CD4-positive, alpha-beta T cell treated with Interleukin-6 for 4 hours (primary cell): ENCODE data around the gene DZANK1.
A peak's percentile ranks its signal among the peaks of the same experiment; 100 is the strongest.
"Not testable (repeated sequence)": the region's sequence is repeated elsewhere in the genome, so short reads cannot be mapped to it uniquely, and the experiment has no call there.

Experiments
- DNase-seq: peaks from one replicate; pipeline ENCODE4 v3.0.0-alpha.2; 2020; ENCODE audit warnings: mixed read lengths

The DZANK1 gene

GRCh38 chr20:18466894-18467730, at the start of gene DZANK1, which contains the start of gene POLR3F:
Gene DZANK1, minus strand, starts transcription at chr20:18467030. Its CDS starts 1,672 bp downstream, at chr20:18465358.
Gene POLR3F, plus strand, starts transcription at chr20:18467390. Its CDS starts 117 bp downstream, at chr20:18467507.
- peak; percentile 94 for DNase-seq

DNA sequence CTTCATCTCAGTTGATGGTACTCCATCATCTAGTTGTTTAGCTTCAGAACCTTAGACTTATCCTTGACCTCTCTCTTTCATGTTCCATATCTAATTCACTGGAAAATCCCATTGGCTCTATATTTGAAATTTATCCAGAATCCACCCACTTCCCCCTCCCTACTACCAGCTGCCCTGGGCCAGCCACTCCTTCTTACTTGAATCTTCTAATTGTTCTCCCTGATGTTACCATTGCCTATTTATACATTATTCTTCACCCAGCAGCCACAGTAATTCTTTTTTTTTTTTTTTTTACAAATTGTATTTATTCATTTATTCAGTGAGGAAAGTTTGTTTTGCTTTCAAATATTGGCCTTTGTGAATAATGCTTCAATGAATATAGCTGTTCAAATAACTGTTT, 49.1 kb upstream of the DZANK1 start:
- DNase-seq, result no peak

DNA sequence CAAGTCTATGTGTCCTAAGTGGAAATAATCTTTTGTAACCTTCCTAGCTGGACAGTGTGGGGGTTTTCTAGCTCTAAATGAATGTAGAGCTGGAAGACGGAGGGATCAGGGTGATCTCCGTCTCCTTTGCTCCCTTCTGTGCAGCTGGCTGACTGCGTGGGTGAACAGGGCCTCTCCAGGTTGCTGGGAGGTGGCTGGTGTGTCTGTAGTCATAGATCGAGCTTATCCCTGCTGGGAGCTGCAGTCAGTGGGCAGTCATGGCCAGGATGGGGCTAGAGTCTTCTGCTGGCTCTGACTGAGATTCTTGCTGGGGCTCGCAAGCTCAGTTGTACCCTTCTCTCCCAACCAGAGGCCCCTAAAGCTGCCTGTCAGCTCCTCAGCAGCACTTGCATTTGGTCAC, 47.3 kb upstream of the DZANK1 start:
- no peak for DNase-seq

GRCh38 chr20:18513208-18513607, 46.4 kb upstream of the DZANK1 start:
- no peak for DNase-seq

GRCh38 chr20:18511571-18511970, 44.7 kb upstream of the DZANK1 start:
- DNase-seq, result no peak

DNA sequence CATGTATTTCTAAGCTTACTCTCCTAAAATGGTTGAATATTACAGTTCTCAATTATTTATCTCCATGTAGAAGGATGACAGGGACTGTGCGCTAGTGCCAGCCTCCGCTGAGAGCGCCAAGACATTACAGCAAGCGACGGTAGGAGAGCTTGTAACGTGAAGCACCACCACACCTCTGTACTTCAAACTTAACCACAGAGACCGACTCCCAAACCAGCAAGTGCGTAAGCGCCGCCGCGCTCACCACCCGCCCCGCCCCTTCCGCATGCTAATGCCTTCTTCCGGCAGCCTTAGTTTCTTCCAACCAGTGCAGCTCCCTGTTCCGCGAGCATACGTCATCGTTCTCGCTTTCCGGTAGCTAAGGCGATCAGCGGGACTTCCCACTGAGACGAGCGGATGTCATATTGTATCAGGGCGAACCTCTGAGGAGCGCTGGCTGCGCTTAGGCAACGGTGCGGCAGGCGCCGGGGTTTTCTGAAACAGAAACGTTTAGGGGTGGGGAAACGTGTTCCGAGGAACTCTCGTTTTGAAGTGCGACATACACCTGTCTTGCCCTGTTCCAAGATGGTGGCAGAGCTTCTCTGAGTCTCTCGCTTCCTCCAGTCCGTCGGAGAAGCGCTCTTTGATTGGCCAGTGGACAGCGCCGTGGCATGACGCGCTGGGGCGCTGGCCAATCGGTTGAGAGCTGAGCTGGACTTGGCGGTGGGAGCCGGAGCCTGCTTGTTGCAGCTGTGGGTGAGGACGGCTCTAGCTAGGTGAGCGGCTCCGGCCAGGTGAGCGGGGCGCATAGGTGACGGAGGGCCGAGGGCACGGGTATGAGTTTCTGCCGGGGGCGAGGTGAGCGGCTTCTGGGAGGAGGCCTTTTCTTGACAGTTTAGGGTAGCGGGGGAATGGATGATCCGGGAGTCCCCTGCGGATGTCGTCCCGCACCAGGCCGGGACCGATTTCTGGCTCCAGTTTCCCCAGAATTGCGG, 40.7 kb upstream of the DZANK1 start, which contains the start of gene SEC23B:
Gene SEC23B (plus strand): TSS at position 723 of the 974 bp plus-strand sequence. CDS start 2,896 bp downstream, outside the sequence.
- DNase-seq, result peak; percentile 98

GRCh38 chr20:18506744-18507143, 39.9 kb upstream of the DZANK1 start:
- peak; percentile 12 for DNase-seq

- DNase-seq, result no peak
Observed at GRCh38 chr20:18504479-18505060, 37.7 kb upstream of the DZANK1 start.

DNA sequence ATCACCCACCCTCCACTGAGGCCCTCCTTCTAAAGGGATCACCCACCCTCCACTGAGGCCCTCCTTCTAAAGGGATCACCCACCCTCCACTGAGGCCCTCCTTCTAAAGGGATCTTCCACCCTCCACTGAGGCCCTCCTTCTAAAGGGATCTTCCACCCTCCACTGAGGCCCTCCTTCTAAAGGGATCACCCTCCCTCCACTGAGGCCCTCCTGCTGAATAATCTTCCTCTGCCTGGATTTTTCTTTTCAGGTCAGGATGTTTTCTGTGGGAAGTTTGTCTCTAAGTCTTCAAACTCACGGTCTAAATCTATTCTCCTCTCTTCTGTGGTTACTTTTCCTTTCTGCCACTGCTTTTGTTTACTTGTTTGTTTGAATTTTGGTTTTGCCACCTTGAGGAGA, 34.8 kb upstream of the DZANK1 start:
- DNase-seq, result not testable (repeated sequence)

GRCh38 chr20:18497603-18498002, 30.8 kb upstream of the DZANK1 start:
- no peak for DNase-seq

DNA sequence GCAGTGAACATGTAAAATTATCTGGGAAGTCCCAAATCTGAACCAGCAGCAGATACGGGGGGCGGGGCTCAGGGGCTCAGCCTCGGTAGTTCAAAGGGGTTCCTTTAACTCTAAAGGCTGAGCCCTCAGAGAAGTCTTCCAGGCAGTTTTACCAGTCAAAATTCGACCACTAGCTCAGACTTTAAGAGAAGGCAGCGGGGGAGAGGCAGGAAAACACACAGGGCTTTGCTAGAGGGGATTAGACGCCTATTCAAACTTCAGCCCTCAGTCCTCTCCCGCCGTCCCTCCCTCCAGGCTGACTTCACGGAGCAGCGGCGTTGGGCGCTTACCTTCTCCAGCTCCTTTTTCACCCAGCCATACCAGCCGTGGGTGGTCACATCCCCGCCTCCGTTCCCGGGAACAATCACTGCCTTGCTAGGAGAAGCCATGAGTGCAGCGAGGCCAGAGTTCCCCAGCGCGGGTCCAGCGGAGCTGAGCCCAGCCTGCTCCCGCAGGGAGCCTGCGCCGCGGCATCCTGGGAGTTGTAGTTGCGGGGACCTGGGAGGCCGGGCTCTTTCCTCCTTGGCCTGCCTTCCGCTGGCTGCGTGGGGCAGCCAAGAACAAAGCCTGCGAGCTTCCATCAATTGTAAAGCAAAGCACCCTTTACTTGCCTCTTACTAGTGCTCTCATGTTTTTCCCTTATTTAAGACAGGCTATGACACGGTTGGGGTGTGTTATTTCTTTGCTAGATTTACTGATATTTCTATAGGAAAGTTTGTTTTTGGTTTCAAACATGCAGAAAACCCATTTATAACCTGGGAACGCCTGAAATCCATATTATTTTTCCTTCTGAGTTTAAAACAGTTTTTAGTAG, 30.1 kb upstream of the DZANK1 start, which contains the start of gene RBBP9:
Gene RBBP9 (minus strand): TSS at position 486 of the 853 bp plus-strand sequence. CDS start 58 bp downstream, at position 428.
- peak; percentile 83 for DNase-seq

DNA sequence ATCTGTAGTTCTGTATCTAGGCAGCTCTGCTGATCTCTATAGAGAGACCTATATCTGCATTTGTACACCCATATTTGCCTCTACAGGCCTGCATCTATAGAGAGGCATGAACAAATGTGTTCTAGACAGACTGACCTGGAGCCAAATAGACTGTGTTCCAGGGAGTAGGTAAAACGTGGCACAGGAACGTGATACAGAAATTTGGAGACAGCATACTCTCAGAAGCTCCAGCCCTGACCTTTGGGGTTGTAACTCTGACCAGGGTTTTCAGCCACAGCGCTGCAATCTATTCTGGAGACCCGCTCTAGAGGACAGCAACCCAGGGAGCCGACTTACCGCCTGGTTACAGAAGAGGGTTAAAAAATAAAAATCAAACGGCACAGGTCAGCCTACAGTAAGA, 29.2 kb upstream of the DZANK1 start:
- DNase-seq, result no peak

DNA sequence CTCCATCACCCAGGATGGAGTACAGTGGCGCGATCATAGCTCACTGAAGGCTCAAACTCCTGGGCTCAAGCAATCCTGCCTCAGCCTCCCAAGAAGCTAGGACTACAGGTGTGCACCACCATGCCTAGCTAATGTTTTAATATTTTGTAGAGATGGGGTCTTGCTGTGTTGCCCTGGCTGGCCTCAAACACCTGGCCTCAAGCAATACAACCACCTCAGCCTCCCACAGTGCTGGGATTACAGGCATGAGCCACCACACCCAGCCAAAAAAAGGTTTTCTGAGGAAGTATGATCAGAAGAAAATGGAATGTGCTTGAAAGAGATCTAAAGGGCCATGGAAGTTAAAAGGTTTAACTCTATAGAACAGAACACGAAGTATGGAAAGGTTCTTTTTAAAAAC, 21.5 kb upstream of the DZANK1 start:
- no peak for DNase-seq

- no peak for DNase-seq
Observed at GRCh38 chr20:18481596-18481995, 14.8 kb upstream of the DZANK1 start.

GRCh38 chr20:18477821-18478220, 11.0 kb upstream of the DZANK1 start:
- DNase-seq, result no peak

DNA sequence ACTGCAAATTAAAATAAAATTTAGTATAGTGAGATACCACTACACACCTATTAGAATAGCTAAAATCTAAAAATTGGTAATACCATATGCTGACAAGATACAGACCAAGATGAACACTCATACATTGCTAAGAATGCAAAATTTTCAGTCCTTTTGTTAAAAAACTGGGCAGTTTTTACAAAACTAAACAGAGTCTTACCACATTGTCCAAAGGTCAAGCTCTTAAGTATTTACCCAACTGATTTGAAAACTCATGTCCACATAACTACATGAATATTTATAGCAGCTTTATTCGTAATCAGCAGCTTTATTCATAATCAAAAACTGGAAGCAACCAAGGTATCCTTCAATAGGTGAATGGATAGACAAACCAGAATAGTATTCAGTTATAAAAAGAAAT, 10.4 kb upstream of the DZANK1 start:
- no peak for DNase-seq

- no peak for DNase-seq
Observed at GRCh38 chr20:18466574-18466893, 296 bp downstream of the DZANK1 start.

- DNase-seq, result no peak
Observed at GRCh38 chr20:18465536-18466200, 1.2 kb downstream of the DZANK1 start.

DNA sequence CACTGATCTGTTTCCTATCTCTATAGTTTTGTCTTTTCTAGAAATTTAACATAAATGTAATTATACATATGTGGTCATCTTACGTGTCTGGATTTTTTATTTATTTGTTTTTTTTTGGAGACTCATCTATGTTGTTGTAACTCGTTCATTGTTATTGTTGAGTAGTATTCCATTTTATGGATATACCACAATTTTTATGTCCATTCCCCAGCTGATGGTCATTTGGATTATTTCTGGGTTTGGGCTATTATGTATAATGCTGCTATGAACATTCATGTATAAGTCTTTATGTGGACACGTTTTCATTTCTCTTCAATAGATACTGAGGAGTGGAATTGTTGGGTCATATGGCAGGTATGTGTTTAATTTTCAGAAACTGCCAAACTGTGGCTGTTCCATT, 10.2 kb downstream of the DZANK1 start:
- DNase-seq, result no peak

GRCh38 chr20:18443886-18444285, 22.9 kb downstream of the DZANK1 start:
- no peak for DNase-seq

DNA sequence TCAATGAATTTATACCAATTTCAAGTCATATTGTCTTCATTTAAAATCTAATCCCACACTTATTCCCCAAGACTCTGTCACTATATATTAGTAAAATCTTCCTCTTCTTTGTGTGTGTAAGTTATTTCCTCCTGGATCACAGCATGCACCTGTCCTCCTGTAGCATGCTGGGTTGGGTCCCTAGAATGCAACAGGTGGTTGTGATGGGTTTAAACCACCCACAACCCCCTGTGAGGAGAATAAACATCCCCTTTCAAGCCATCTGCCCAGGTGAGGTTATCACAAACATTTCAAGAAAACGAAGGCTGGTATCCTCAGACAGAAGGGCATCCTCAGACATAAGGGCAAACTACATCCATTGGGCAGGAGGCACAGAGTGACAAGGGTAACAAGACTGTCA, 26.4 kb downstream of the DZANK1 start:
- DNase-seq, result no peak
